ENCODE measurements around the gene UBL7. TPM values are rescaled to one million over a fixed set of nuclear protein-coding genes. Genes with fewer than 3 reads are reported as not detected.

Gene UBL7
- total and polyA plus RNA-seq, 8 donors = 16.0 to 30.2 (median 19.1) TPM

- intact Hi-C loops (cut with DNase I) = no loop called here
- no peaks in the 10 kb centered on the region for H3K36me3 ChIP-seq
- no peak overlapping the region for H3K4me3 ChIP-seq
- ATAC-seq = no peak
- FAIRE-seq = no peak
- H3K4me1 ChIP-seq = no peaks in the 10 kb centered on the region
- no peaks in the 10 kb centered on the region for H3K27me3 ChIP-seq
- TF ChIP-seq CTCF (IDR thresholded peaks at IDR 0.05) = no peak
- WGBS, 2 donors = 83 to 87% methylated on average over 4 of the region's 4 CpGs
- H3K9me3 ChIP-seq = no peaks in the 10 kb centered on the region
- no peak overlapping the region for H3K27ac ChIP-seq
- DNase-seq = no peak
Observed at GRCh38 chr15:74419432-74419831, 41.5 kb downstream of the UBL7 start.

GRCh38 chr15:74418575-74419338 lies 42.2 kb downstream of the UBL7 start:
- no peak for TF ChIP-seq CTCF (IDR thresholded peaks at IDR 0.05)
- no peak for ATAC-seq
- Histone ChIP-seq H3K27ac (no peak overlapping the region), H3K36me3 (no peaks in the 10 kb centered on the region), H3K4me1 (no peaks in the 10 kb centered on the region), H3K27me3 (no peaks in the 10 kb centered on the region), H3K4me3 (no peak overlapping the region), H3K9me3 (no peaks in the 10 kb centered on the region)
- intact Hi-C loops (cut with DNase I) = no loop called here
- DNase-seq = no peak
- no peak for FAIRE-seq
- 70 to 75% methylated on average over 16 of the region's 16 CpGs for WGBS, 2 donors

GRCh38 chr15:74417670-74418069 lies 43.3 kb downstream of the UBL7 start:
- Histone ChIP-seq H3K9me3 (no peaks in the 10 kb centered on the region), H3K36me3 (no peaks in the 10 kb centered on the region), H3K27ac (no peak overlapping the region), H3K27me3 (no peaks in the 10 kb centered on the region), H3K4me1 (no peaks in the 10 kb centered on the region), H3K4me3 (no peak overlapping the region)
- DNase-seq = peak in 1 of 6 donors; percentile 32
- no peak for FAIRE-seq
- 90% methylated on average over 9 of the region's 9 CpGs for WGBS, 2 donors
- intact Hi-C loops (cut with DNase I) = no loop called here
- no peak for TF ChIP-seq CTCF (IDR thresholded peaks at IDR 0.05)
- no peak for ATAC-seq

DNA sequence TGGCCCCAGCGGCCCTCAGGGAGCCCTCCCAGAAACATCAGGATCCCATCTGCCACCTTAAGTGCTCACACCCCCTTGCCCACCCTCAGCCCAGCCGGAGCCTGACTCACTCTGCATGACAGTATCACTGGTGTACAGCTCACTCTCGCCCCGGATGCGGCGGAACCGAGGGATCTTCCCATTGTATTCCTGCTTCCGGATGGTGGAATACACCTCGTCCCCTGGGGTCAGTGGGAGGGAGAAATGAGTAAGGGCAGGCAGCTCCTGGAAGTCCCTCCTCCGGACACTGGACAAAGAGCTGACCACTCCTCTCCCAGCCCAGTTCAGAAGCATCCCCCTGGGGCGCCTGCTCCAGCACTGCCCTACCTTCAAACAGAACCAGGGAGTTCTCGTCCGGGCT lies 43.7 kb downstream of the UBL7 start:
- ATAC-seq = peak in 1 of 4 donors; percentile 30
- Histone ChIP-seq H3K36me3 (no peaks in the 10 kb centered on the region), H3K27ac (no peak overlapping the region), H3K4me1 (no peaks in the 10 kb centered on the region), H3K4me3 (no peak overlapping the region), H3K9me3 (no peaks in the 10 kb centered on the region), H3K27me3 (no peaks in the 10 kb centered on the region)
- no peak for FAIRE-seq
- peak in 1 of 6 donors; percentile 48 for DNase-seq
- TF ChIP-seq CTCF (IDR thresholded peaks at IDR 0.05) = no peak
- WGBS, 2 donors = 85 to 89% methylated on average over 13 of the region's 13 CpGs
- intact Hi-C loops (cut with DNase I) = no loop called here
